Measurements from ENCODE around the gene HSPH1.

HSPH1 gene

GRCh38 chr13:31199849-31200636 lies 38.3 kb upstream of the HSPH1 start, which contains the start of gene B3GLCT:
B3GLCT (plus strand) TSS chr13:31199975; CDS start chr13:31200085, 110 bp downstream.
- peak; percentile 90 for TF ChIP-seq CTCF (IDR thresholded peaks at IDR 0.05; ENCODE audit: poor library complexity, severe bottlenecking)
- ATAC-seq (ENCODE audit: low read depth): peak; percentile 89

GRCh38 chr13:31199527-31199848 lies 37.8 kb upstream of the HSPH1 start:
- Histone ChIP-seq H3K4me1 (ENCODE audit: insufficient read depth, poor library complexity, severe bottlenecking) (peaks cover 7% of the 10 kb centered on the region), H3K27ac (ENCODE audit: poor library complexity, severe bottlenecking) (peak overlapping the region; percentile 75)
- peak; percentile 19; the same call in 2 of the 3 replicates for ATAC-seq (ENCODE audit: low read depth)

More at GRCh38 chr13:31199849-31200636, 38.3 kb upstream of the HSPH1 start, which contains the start of gene B3GLCT:
- Histone ChIP-seq H3K27ac (ENCODE audit: poor library complexity, severe bottlenecking) (peak within 1 kb of the TSS; percentile 75), H3K4me3 (ENCODE audit: severe bottlenecking) (peak within 1 kb of the TSS; percentile 98), H3K27me3 (ENCODE audit: insufficient read depth, poor library complexity, severe bottlenecking) (no peaks in the 10 kb centered on the region), H3K9me3 (ENCODE audit: severe bottlenecking) (no peaks in the 10 kb centered on the region), H3K4me1 (ENCODE audit: insufficient read depth, poor library complexity, severe bottlenecking) (peaks cover 7% of the 10 kb centered on the region), H3K36me3 (ENCODE audit: low read depth) (no peaks in the 10 kb centered on the region)
- no peak for DNase-seq (ENCODE audit: low spot score)

GRCh38 chr13:31198519-31198918 lies 36.8 kb upstream of the HSPH1 start:
- TF ChIP-seq CTCF (IDR thresholded peaks at IDR 0.05; ENCODE audit: poor library complexity, severe bottlenecking): no peak
- Histone ChIP-seq H3K4me1 (ENCODE audit: insufficient read depth, poor library complexity, severe bottlenecking) (peaks cover 7% of the 10 kb centered on the region), H3K27me3 (ENCODE audit: insufficient read depth, poor library complexity, severe bottlenecking) (no peaks in the 10 kb centered on the region), H3K4me3 (ENCODE audit: severe bottlenecking) (no peak overlapping the region), H3K9me3 (ENCODE audit: severe bottlenecking) (no peaks in the 10 kb centered on the region), H3K27ac (ENCODE audit: poor library complexity, severe bottlenecking) (no peak overlapping the region), H3K36me3 (ENCODE audit: low read depth) (no peaks in the 10 kb centered on the region)
- DNase-seq (ENCODE audit: low spot score) (no peak), ATAC-seq (ENCODE audit: low read depth) (no peak)

More at GRCh38 chr13:31199527-31199848, 37.8 kb upstream of the HSPH1 start:
- H3K9me3 ChIP-seq (ENCODE audit: severe bottlenecking): no peaks in the 10 kb centered on the region
- peak overlapping the region; percentile 98 for H3K4me3 ChIP-seq (ENCODE audit: severe bottlenecking)
- TF ChIP-seq CTCF (IDR thresholded peaks at IDR 0.05; ENCODE audit: poor library complexity, severe bottlenecking): no peak
- no peaks in the 10 kb centered on the region for H3K27me3 ChIP-seq (ENCODE audit: insufficient read depth, poor library complexity, severe bottlenecking)
- DNase-seq (ENCODE audit: low spot score): no peak
- H3K36me3 ChIP-seq (ENCODE audit: low read depth): no peaks in the 10 kb centered on the region

- Histone ChIP-seq H3K4me3 (ENCODE audit: severe bottlenecking) (no peak overlapping the region), H3K27ac (ENCODE audit: poor library complexity, severe bottlenecking) (no peak overlapping the region), H3K4me1 (ENCODE audit: insufficient read depth, poor library complexity, severe bottlenecking) (peaks cover 7% of the 10 kb centered on the region), H3K9me3 (ENCODE audit: severe bottlenecking) (no peaks in the 10 kb centered on the region), H3K36me3 (ENCODE audit: low read depth) (no peaks in the 10 kb centered on the region), H3K27me3 (ENCODE audit: insufficient read depth, poor library complexity, severe bottlenecking) (no peaks in the 10 kb centered on the region)
- ATAC-seq (ENCODE audit: low read depth): no peak
- DNase-seq (ENCODE audit: low spot score): no peak
- no peak for TF ChIP-seq CTCF (IDR thresholded peaks at IDR 0.05; ENCODE audit: poor library complexity, severe bottlenecking)
Observed at GRCh38 chr13:31196992-31197391, 35.3 kb upstream of the HSPH1 start.

GRCh38 chr13:31195616-31196015 lies 33.9 kb upstream of the HSPH1 start:
- DNase-seq (ENCODE audit: low spot score) (no peak), ATAC-seq (ENCODE audit: low read depth) (no peak)
- Histone ChIP-seq H3K4me1 (ENCODE audit: insufficient read depth, poor library complexity, severe bottlenecking) (no peaks in the 10 kb centered on the region), H3K9me3 (ENCODE audit: severe bottlenecking) (no peaks in the 10 kb centered on the region), H3K27ac (ENCODE audit: poor library complexity, severe bottlenecking) (no peak overlapping the region), H3K36me3 (ENCODE audit: low read depth) (no peaks in the 10 kb centered on the region), H3K27me3 (ENCODE audit: insufficient read depth, poor library complexity, severe bottlenecking) (no peaks in the 10 kb centered on the region), H3K4me3 (ENCODE audit: severe bottlenecking) (no peak overlapping the region)
- no peak for TF ChIP-seq CTCF (IDR thresholded peaks at IDR 0.05; ENCODE audit: poor library complexity, severe bottlenecking)
